H9 (cell line): ENCODE measurements around the gene EHBP1. TPM values are rescaled to one million over a fixed set of nuclear protein-coding genes. Genes with fewer than 3 reads are reported as not detected.

Source experiments
- DNase-seq: peaks from one replicate; pipeline ENCODE4 v3.0.0-alpha.2; 2017
- H2AFZ ChIP-seq: one replicate; pipeline ENCODE4 v1.6.1; 2013; ENCODE audit warnings: mild to moderate bottlenecking, low read length, control low read depth, moderate library complexity
- H2AK5ac ChIP-seq: 2 replicates; pipeline ENCODE4 v1.6.1; 2013; ENCODE audit warnings: low read length, control low read depth, mixed read lengths; ENCODE audit not compliant: insufficient read length
- H2BK120ac ChIP-seq: one replicate; pipeline ENCODE4 v1.6.1; 2013; ENCODE audit warnings: low read depth, mild to moderate bottlenecking, low read length, control low read depth, inconsistent platforms; ENCODE audit not compliant: poor library complexity, severe bottlenecking
- H2BK12ac ChIP-seq: 2 replicates; pipeline ENCODE4 v1.6.1; 2013; ENCODE audit warnings: low read length, control low read depth, mixed read lengths, low read depth; ENCODE audit not compliant: insufficient read length
- H2BK15ac ChIP-seq: 2 replicates; pipeline ENCODE4 v1.6.1; 2013; ENCODE audit warnings: low read depth, low read length, control low read depth
- H2BK20ac ChIP-seq: one replicate; pipeline ENCODE4 v1.6.1; 2013; ENCODE audit warnings: low read depth, mild to moderate bottlenecking, low read length, control low read depth, inconsistent platforms; ENCODE audit not compliant: poor library complexity, severe bottlenecking
- H2BK5ac ChIP-seq: 2 replicates; pipeline ENCODE4 v1.6.1; 2013; ENCODE audit warnings: low read length, control low read depth, mixed read lengths; ENCODE audit not compliant: insufficient read length
- H3K14ac ChIP-seq: 2 replicates; pipeline ENCODE4 v1.6.1; 2013; ENCODE audit warnings: low read length, control low read depth; ENCODE audit not compliant: insufficient read depth
- H3K18ac ChIP-seq: 2 replicates; pipeline ENCODE4 v1.6.1; 2013; ENCODE audit warnings: low read depth, mild to moderate bottlenecking, mixed read lengths, low read length, control low read depth; ENCODE audit not compliant: insufficient read length
- H3K23ac ChIP-seq: 2 replicates; pipeline ENCODE4 v1.6.1; 2013; ENCODE audit warnings: low read length, control low read depth, mixed read lengths, low read depth; ENCODE audit not compliant: insufficient read length
- H3K23me2 ChIP-seq: 2 replicates; pipeline ENCODE4 v1.6.1; 2013; ENCODE audit warnings: low read depth, mild to moderate bottlenecking, mixed read lengths, low read length, control low read depth; ENCODE audit not compliant: insufficient read length, poor library complexity, severe bottlenecking
- H3K27ac ChIP-seq: 2 replicates; pipeline ENCODE4 v1.5.1; 2013; ENCODE audit warnings: low read length, control low read depth, mixed read lengths, low read depth; ENCODE audit not compliant: insufficient read length
- H3K27me3 ChIP-seq: 2 replicates; pipeline ENCODE4 v1.6.1; 2013; ENCODE audit warnings: low read length, control low read depth, inconsistent platforms; ENCODE audit not compliant: insufficient read depth
- H3K4ac ChIP-seq: 2 replicates; pipeline ENCODE4 v1.6.1; 2013; ENCODE audit warnings: low read depth, mild to moderate bottlenecking, control low read depth, inconsistent platforms, low read length, moderate library complexity
- H3K4me1 ChIP-seq: 2 replicates; pipeline ENCODE4 v1.6.1; 2013; ENCODE audit warnings: low read length, control low read depth, inconsistent platforms; ENCODE audit not compliant: insufficient read depth
- H3K4me2 ChIP-seq: 2 replicates; pipeline ENCODE4 v1.6.1; 2013; ENCODE audit warnings: low read length, control low read depth, mixed read lengths; ENCODE audit not compliant: insufficient read length, insufficient read depth
- H3K56ac ChIP-seq: 2 replicates; pipeline ENCODE4 v1.6.1; 2013; ENCODE audit warnings: low read depth, mild to moderate bottlenecking, mixed read lengths, low read length, control low read depth; ENCODE audit not compliant: insufficient read length
- H3K79me1 ChIP-seq: 2 replicates; pipeline ENCODE4 v1.6.1; 2013; ENCODE audit warnings: low read depth, mild to moderate bottlenecking, moderate library complexity, low read length, control low read depth, inconsistent platforms; ENCODE audit not compliant: insufficient read depth, poor library complexity, severe bottlenecking
- H3K79me2 ChIP-seq: 2 replicates; pipeline ENCODE4 v1.6.1; 2013; ENCODE audit warnings: low read length, control low read depth, inconsistent platforms; ENCODE audit not compliant: insufficient read depth
- H3K9ac ChIP-seq: 2 replicates; pipeline ENCODE4 v1.6.1; 2013; ENCODE audit warnings: low read length, control low read depth, mixed read lengths; ENCODE audit not compliant: insufficient read length; ENCODE audit errors: extremely low read depth
- H3K9me3 ChIP-seq: one replicate; pipeline ENCODE4 v1.6.1; 2013; ENCODE audit warnings: low read depth, low read length, inconsistent platforms; ENCODE audit not compliant: control insufficient read depth
- H3T11ph ChIP-seq: one replicate; pipeline ENCODE4 v1.6.1; 2013; ENCODE audit warnings: mild to moderate bottlenecking, low read length, control low read depth, inconsistent platforms
- H4K20me1 ChIP-seq: one replicate; pipeline ENCODE4 v1.6.1; 2013; ENCODE audit not compliant: control insufficient read depth, insufficient read length, insufficient read depth
- H4K5ac ChIP-seq: 2 replicates; pipeline ENCODE4 v1.6.1; 2013; ENCODE audit warnings: low read depth, mild to moderate bottlenecking, mixed read lengths, low read length, control low read depth; ENCODE audit not compliant: insufficient read length
- H4K8ac ChIP-seq: replicated peaks from 2 replicates; pipeline ENCODE4 v1.6.1; 2013; ENCODE audit warnings: low read length, control low read depth, mixed read lengths, low read depth; ENCODE audit not compliant: insufficient read length
- H4K91ac ChIP-seq: 2 replicates; pipeline ENCODE4 v1.6.1; 2013; ENCODE audit warnings: low read depth, mild to moderate bottlenecking, moderate library complexity, mixed read lengths, low read length, control low read depth; ENCODE audit not compliant: insufficient read length
- H3K27ac Mint-ChIP-seq, 3 experiments: 2 replicates in 2 of 3; 3 replicates in 1 of 3; pipeline ENCODE4 v1.8.0; 2020 to 2021; ENCODE audit warnings: mixed read lengths in 3 of 3, mild to moderate bottlenecking in 1 of 3, moderate library complexity in 1 of 3
- H3K27me3 Mint-ChIP-seq: 2 replicates; pipeline ENCODE4 v1.8.0; 2021; ENCODE audit warnings: low read depth, mild to moderate bottlenecking, moderate library complexity, mixed read lengths
- H3K36me3 Mint-ChIP-seq, 3 experiments: 2 replicates in 2 of 3; 3 replicates in 1 of 3; pipeline ENCODE4 v1.8.0; 2020 to 2021; ENCODE audit warnings: low read depth in 3 of 3, mixed read lengths in 3 of 3; ENCODE audit not compliant: insufficient read depth in 1 of 3
- H3K4me1 Mint-ChIP-seq, 2 experiments: 2 replicates each; pipeline ENCODE4 v1.8.0; 2020; ENCODE audit warnings: mixed read lengths in 2 of 2
- H3K4me3 Mint-ChIP-seq, 2 experiments: 2 replicates in 1 of 2; 3 replicates in 1 of 2; pipeline ENCODE4 v1.8.0; 2020 to 2021; ENCODE audit warnings: mild to moderate bottlenecking in 2 of 2, mixed read lengths in 2 of 2, moderate library complexity in 1 of 2
- H3K9me3 Mint-ChIP-seq, 2 experiments: 2 replicates in 1 of 2; 3 replicates in 1 of 2; pipeline ENCODE4 v1.8.0; 2020; ENCODE audit warnings: mild to moderate bottlenecking in 2 of 2, mixed read lengths in 2 of 2, moderate library complexity in 1 of 2
- CTCF ChIP-seq: fragments of 200-600 bp; sonication (generic); conservative IDR thresholded peaks from 3 replicates; pipeline ENCODE4 v1.8.0; 2021; ENCODE audit warnings: antibody characterized with exemption, mild to moderate bottlenecking
- WGBS: extraction: QIAGEN DNeasy Blood & Tissue Kit; methylation state at CpG from one replicate; pipeline ENCODE4 v1.1.7; 2013; ENCODE audit warnings: missing lambda C conversion rate, low lambda C conversion rate, mixed read lengths; ENCODE audit not compliant: insufficient read length; ENCODE audit errors: extremely low coverage; 5-methylcytosine and 5-hydroxymethylcytosine counted together
- total RNA-seq: library from RNA; stranded (reverse); gene quantifications from 2 replicates; pipeline ENCODE4 v1.2.1, GENCODE V29; 2021

EHBP1 gene
- total RNA-seq, 1 experiment from 2014 or later, result 35.6 TPM

GRCh38 chr2:63040586-63040985, 335.1 kb downstream of the EHBP1 start:
- DNase-seq, result no peak
- Histone ChIP-seq H3K79me2 (no peaks in the 10 kb centered on the region), H2AFZ (no peak overlapping the region), H3K4ac (no peak overlapping the region), H3K4me2 (no peak overlapping the region), H2BK5ac (no peak overlapping the region), H3K18ac (no peak overlapping the region), H2BK12ac (no peak overlapping the region), H3K23me2 (peaks cover 13% of the 10 kb centered on the region), H3K9ac (no peak overlapping the region), H3K9me3 (no peaks in the 10 kb centered on the region), H3K79me1 (no peaks in the 10 kb centered on the region), H3K56ac (no peak overlapping the region), H4K5ac (no peak overlapping the region), H4K91ac (no peak overlapping the region), H4K8ac (no peak overlapping the region), H3K23ac (no peak overlapping the region), H3K14ac (no peak overlapping the region), H2BK120ac (no peak overlapping the region), H3K4me1 (peaks cover 3% of the 10 kb centered on the region; the same call in 1 of the 2 replicates), H2BK15ac (no peak overlapping the region), H4K20me1 (no peaks in the 10 kb centered on the region), H3K27ac (no peak overlapping the region), H2AK5ac (no peak overlapping the region), H2BK20ac (no peak overlapping the region), H3T11ph (no peak overlapping the region), H3K27me3 (no peaks in the 10 kb centered on the region; the same call in 1 of the 2 replicates)
- no peaks in the 10 kb centered on the region for H3K36me3 Mint-ChIP-seq
- no peak overlapping the region for H3K4me3 Mint-ChIP-seq
- H3K27ac Mint-ChIP-seq, result peak overlapping the region in 2 of 3 experiments; percentile 55 to 61; a peak in 2 of 7 replicates
- no peak for TF ChIP-seq CTCF
- no CpG with 5 or more reads among the region's 1 CpG for WGBS
- no peaks in the 10 kb centered on the region for H3K9me3 Mint-ChIP-seq
- H3K4me1 Mint-ChIP-seq, result peaks cover 24 to 30% of the 10 kb centered on the region in 2 experiments
- H3K27me3 Mint-ChIP-seq, result peaks cover 17% of the 10 kb centered on the region
